Smooth muscle cell of the brain vasculature (primary cell): ENCODE data around the gene KLF6.

Experiments
- DNase-seq: peaks from one replicate; pipeline ENCODE4 v3.0.0-alpha.2; 2012; ENCODE audit warnings: low read depth, low spot score

KLF6 gene

GRCh38 chr10:3774814-3775695, 10.0 kb downstream of the KLF6 start:
- DNase-seq, result no peak

GRCh38 chr10:3774018-3774813, 10.8 kb downstream of the KLF6 start:
- no peak for DNase-seq

- DNase-seq, result no peak
Measured at GRCh38 chr10:3773460-3774017, 11.5 kb downstream of the KLF6 start.

- no peak for DNase-seq
Measured at GRCh38 chr10:3772361-3773171, 12.4 kb downstream of the KLF6 start.

- no peak for DNase-seq
Measured at GRCh38 chr10:3770611-3771110, 14.3 kb downstream of the KLF6 start.

GRCh38 chr10:3769556-3769955, 15.5 kb downstream of the KLF6 start:
- no peak for DNase-seq

GRCh38 chr10:3766046-3766756, 18.8 kb downstream of the KLF6 start:
- no peak for DNase-seq

GRCh38 chr10:3765146-3765545, 19.9 kb downstream of the KLF6 start:
- DNase-seq, result no peak

GRCh38 chr10:3764626-3765112, 20.3 kb downstream of the KLF6 start:
- no peak for DNase-seq

GRCh38 chr10:3763852-3764625, 21.0 kb downstream of the KLF6 start:
- DNase-seq, result no peak

GRCh38 chr10:3763035-3763456, 22.0 kb downstream of the KLF6 start:
- no peak for DNase-seq

GRCh38 chr10:3762309-3762708, 22.7 kb downstream of the KLF6 start:
- no peak for DNase-seq

GRCh38 chr10:3761904-3762303, 23.1 kb downstream of the KLF6 start:
- no peak for DNase-seq

GRCh38 chr10:3761021-3761686, 23.9 kb downstream of the KLF6 start:
- DNase-seq, result no peak

GRCh38 chr10:3760083-3760482, 24.9 kb downstream of the KLF6 start:
- no peak for DNase-seq

- no peak for DNase-seq
Measured at GRCh38 chr10:3759397-3759796, 25.6 kb downstream of the KLF6 start.

GRCh38 chr10:3758491-3758970, 26.5 kb downstream of the KLF6 start:
- no peak for DNase-seq

GRCh38 chr10:3757638-3758490, 27.1 kb downstream of the KLF6 start:
- no peak for DNase-seq
